ENCODE data around the gene GRAMD4. TPM values are rescaled to one million over a fixed set of nuclear protein-coding genes. Genes with fewer than 3 reads are reported as not detected.
A peak's percentile ranks its signal among the peaks of the same experiment; 100 is the strongest.

GRAMD4 gene
- total RNA-seq, 2 experiments from 2014 or later = 46.9 to 52.4 TPM

- H3K27ac ChIP-seq (ENCODE audit: low read depth, low read length, poor library complexity, severe bottlenecking) = peak overlapping the region; percentile 67
- H3K9me3 ChIP-seq (ENCODE audit: low read length) = no peaks in the 10 kb centered on the region
- H3K9me2 ChIP-seq (ENCODE audit: insufficient read depth, low read length) = no peaks in the 10 kb centered on the region
- no peak overlapping the region for H2AFZ ChIP-seq (ENCODE audit: low read length)
- DNase-seq (ENCODE audit: low spot score) = peak; percentile 33
- H3K79me2 ChIP-seq (ENCODE audit: insufficient read depth, low read depth, low read length) = no peaks in the 10 kb centered on the region
- peaks cover 27% of the 10 kb centered on the region; the same call in 1 of the 2 replicates for H3K36me3 ChIP-seq (ENCODE audit: insufficient read depth, low read length)
- H3K4me2 ChIP-seq (ENCODE audit: low read length) = peak overlapping the region; percentile 69
- ChIA-PET CTCF (ENCODE audit: unreplicated experiment) (interaction anchor here (0.6 kb wide), 1 partner anchor 300 kb away, joined by 5 read pairs; no protein-coding TSS in a partner anchor), POLR2A (interaction anchor here (0.7 kb wide), 1 partner anchor 84 kb away, joined by 3 read pairs; no protein-coding TSS in a partner anchor)
- intact Hi-C loops (cut with micrococcal nuclease; ENCODE audit: unreplicated experiment) = no loop called here
- no peaks in the 10 kb centered on the region for H4K20me1 ChIP-seq (ENCODE audit: insufficient read depth, low read length)
- TF ChIP-seq EZH2phosphoT487 (IDR thresholded peaks at IDR 0.05; ENCODE audit: borderline replicate concordance, low read depth, low read length) = no peak
- TF ChIP-seq CTCF (conservative IDR thresholded peaks at IDR 0.05; ENCODE audit: low read length) = no peak
- H3K4me3 ChIP-seq (ENCODE audit: low read depth, low read length, poor library complexity, severe bottlenecking) = no peak overlapping the region
- H3K4me1 ChIP-seq (ENCODE audit: insufficient read depth, low read length, poor library complexity, severe bottlenecking) = peaks cover 39% of the 10 kb centered on the region
- no TSS peak for BruUV-seq (replicated peaks)
Observed at GRCh38 chr22:46672731-46673130, 52.5 kb downstream of the GRAMD4 start.

GRCh38 chr22:46673205-46673604 lies 53.0 kb downstream of the GRAMD4 start:
- H3K27ac ChIP-seq (ENCODE audit: low read depth, low read length, poor library complexity, severe bottlenecking) = peak overlapping the region; percentile 67
- ChIA-PET POLR2A (no interaction called here), CTCF (ENCODE audit: unreplicated experiment) (no interaction called here)
- no peaks in the 10 kb centered on the region for H3K79me2 ChIP-seq (ENCODE audit: insufficient read depth, low read depth, low read length)
- peaks cover 25% of the 10 kb centered on the region; the same call in 1 of the 2 replicates for H3K36me3 ChIP-seq (ENCODE audit: insufficient read depth, low read length)
- no peaks in the 10 kb centered on the region for H3K9me3 ChIP-seq (ENCODE audit: low read length)
- H3K9me2 ChIP-seq (ENCODE audit: insufficient read depth, low read length) = no peaks in the 10 kb centered on the region
- peak overlapping the region; percentile 69 for H3K4me2 ChIP-seq (ENCODE audit: low read length)
- no peak overlapping the region for H2AFZ ChIP-seq (ENCODE audit: low read length)
- intact Hi-C loops (cut with micrococcal nuclease; ENCODE audit: unreplicated experiment) = no loop called here
- H3K4me1 ChIP-seq (ENCODE audit: insufficient read depth, low read length, poor library complexity, severe bottlenecking) = peaks cover 39% of the 10 kb centered on the region
- H4K20me1 ChIP-seq (ENCODE audit: insufficient read depth, low read length) = no peaks in the 10 kb centered on the region
- H3K4me3 ChIP-seq (ENCODE audit: low read depth, low read length, poor library complexity, severe bottlenecking) = peak overlapping the region; percentile 5
- BruUV-seq (replicated peaks) = no TSS peak
- no peak for TF ChIP-seq CTCF (conservative IDR thresholded peaks at IDR 0.05; ENCODE audit: low read length)
- TF ChIP-seq EZH2phosphoT487 (IDR thresholded peaks at IDR 0.05; ENCODE audit: borderline replicate concordance, low read depth, low read length) = no peak
- peak; percentile 22 for DNase-seq (ENCODE audit: low spot score)

- no peaks in the 10 kb centered on the region for H3K9me3 ChIP-seq (ENCODE audit: low read length)
- no peak for DNase-seq (ENCODE audit: low spot score)
- H3K4me3 ChIP-seq (ENCODE audit: low read depth, low read length, poor library complexity, severe bottlenecking) = peak overlapping the region; percentile 45
- ChIA-PET POLR2A (interaction anchor here (0.6 to 0.8 kb wide), 2 partner anchors 58 to 238 kb away, joined by 3 read pairs; no protein-coding TSS in a partner anchor), CTCF (ENCODE audit: unreplicated experiment) (no interaction called here)
- peak overlapping the region; percentile 69 for H3K4me2 ChIP-seq (ENCODE audit: low read length)
- intact Hi-C loops (cut with micrococcal nuclease; ENCODE audit: unreplicated experiment) = loop anchor here (1.0 kb wide), 1 partner anchor 110 kb away; no protein-coding TSS in a partner anchor
- no TSS peak for BruUV-seq (replicated peaks)
- no peaks in the 10 kb centered on the region for H3K9me2 ChIP-seq (ENCODE audit: insufficient read depth, low read length)
- H3K4me1 ChIP-seq (ENCODE audit: insufficient read depth, low read length, poor library complexity, severe bottlenecking) = peaks cover 39% of the 10 kb centered on the region
- no peaks in the 10 kb centered on the region for H3K79me2 ChIP-seq (ENCODE audit: insufficient read depth, low read depth, low read length)
- TF ChIP-seq EZH2phosphoT487 (IDR thresholded peaks at IDR 0.05; ENCODE audit: borderline replicate concordance, low read depth, low read length) (no peak), CTCF (conservative IDR thresholded peaks at IDR 0.05; ENCODE audit: low read length) (peak; percentile 27; the same call in 1 of the 2 replicates)
- H3K27ac ChIP-seq (ENCODE audit: low read depth, low read length, poor library complexity, severe bottlenecking) = peak overlapping the region; percentile 67
- H4K20me1 ChIP-seq (ENCODE audit: insufficient read depth, low read length) = no peaks in the 10 kb centered on the region
- no peak overlapping the region for H2AFZ ChIP-seq (ENCODE audit: low read length)
- H3K36me3 ChIP-seq (ENCODE audit: insufficient read depth, low read length) = peaks cover 21% of the 10 kb centered on the region; the same call in 1 of the 2 replicates
Observed at GRCh38 chr22:46673662-46674236, 53.6 kb downstream of the GRAMD4 start.
